ENCODE results near the gene NCR1. TPM values are rescaled to one million over a fixed set of nuclear protein-coding genes. Genes with fewer than 3 reads are reported as not detected.

NCR1 gene
- total and polyA plus RNA-seq, 2 of the 8 experiments (the other 6 are each of a cell fraction or from before 2014, with no cell fraction given) = 1.5 to 5.1 TPM

DNA sequence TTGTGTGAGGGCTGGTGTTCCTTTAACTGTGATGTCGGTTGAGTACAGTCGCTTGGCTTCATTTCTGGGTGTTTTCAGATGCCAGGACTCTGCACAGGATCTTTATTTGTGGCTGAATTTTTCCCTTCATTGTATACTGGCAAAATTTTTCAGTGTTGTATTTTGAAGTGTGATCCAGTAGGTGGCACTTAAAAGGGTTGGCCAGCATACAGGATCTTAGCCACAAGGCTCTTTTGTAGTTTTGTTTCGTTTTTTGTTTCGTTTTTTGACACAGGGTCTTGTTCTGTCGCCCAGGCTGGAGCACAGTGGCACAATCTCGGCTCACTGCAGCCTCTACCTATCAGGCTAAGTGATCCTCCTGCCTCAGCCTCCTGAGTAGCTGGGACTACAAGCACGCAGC lies 23.2 kb upstream of the NCR1 start:
- no peak overlapping the region for H4K5ac ChIP-seq (ENCODE audit: insufficient read length, low read depth, low read length)
- no peak overlapping the region for H2BK20ac ChIP-seq (ENCODE audit: low read length)
- H2AFZ ChIP-seq (ENCODE audit: low read length) = no peak overlapping the region
- TF ChIP-seq CTBP2 (IDR thresholded peaks at IDR 0.05; ENCODE audit: borderline replicate concordance, insufficient read depth, insufficient read length, low read length) (no peak), KDM4A (IDR thresholded peaks at IDR 0.05; ENCODE audit: low read depth, low read length, severe bottlenecking) (no peak), JUND (IDR thresholded peaks at IDR 0.05; ENCODE audit: low read length) (no peak), HDAC6 (IDR thresholded peaks at IDR 0.05; ENCODE audit: low read depth, low read length) (no peak), RAD21 (IDR thresholded peaks at IDR 0.05 in 1 of 2, conservative IDR thresholded peaks at IDR 0.05 in 1 of 2; ENCODE audit: low read depth in 2 of 2, low read length in 2 of 2) (peak in 1 of 2 experiments; percentile 34; a peak in 1 of 4 replicates), RXRA (IDR thresholded peaks at IDR 0.05; ENCODE audit: insufficient read depth, low read depth, low read length) (no peak), CHD1 (IDR thresholded peaks at IDR 0.05; ENCODE audit: low read depth, low read length) (no peak)
- TF ChIP-seq, protein P1, sequence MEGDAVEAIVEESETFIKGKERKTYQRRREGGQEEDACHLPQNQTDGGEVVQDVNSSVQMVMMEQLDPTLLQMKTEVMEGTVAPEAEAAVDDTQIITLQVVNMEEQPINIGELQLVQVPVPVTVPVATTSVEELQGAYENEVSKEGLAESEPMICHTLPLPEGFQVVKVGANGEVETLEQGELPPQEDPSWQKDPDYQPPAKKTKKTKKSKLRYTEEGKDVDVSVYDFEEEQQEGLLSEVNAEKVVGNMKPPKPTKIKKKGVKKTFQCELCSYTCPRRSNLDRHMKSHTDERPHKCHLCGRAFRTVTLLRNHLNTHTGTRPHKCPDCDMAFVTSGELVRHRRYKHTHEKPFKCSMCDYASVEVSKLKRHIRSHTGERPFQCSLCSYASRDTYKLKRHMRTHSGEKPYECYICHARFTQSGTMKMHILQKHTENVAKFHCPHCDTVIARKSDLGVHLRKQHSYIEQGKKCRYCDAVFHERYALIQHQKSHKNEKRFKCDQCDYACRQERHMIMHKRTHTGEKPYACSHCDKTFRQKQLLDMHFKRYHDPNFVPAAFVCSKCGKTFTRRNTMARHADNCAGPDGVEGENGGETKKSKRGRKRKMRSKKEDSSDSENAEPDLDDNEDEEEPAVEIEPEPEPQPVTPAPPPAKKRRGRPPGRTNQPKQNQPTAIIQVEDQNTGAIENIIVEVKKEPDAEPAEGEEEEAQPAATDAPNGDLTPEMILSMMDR (IDR thresholded peaks at IDR 0.05; ENCODE audit: control extremely low read depth in 1 of 3, insufficient read depth in 1 of 3, low read depth in 1 of 3, low read length in 3 of 3) = peak in 1 of 3 experiments; percentile 26; a peak in 2 of 4 replicates
- POLR2A ChIA-PET (ENCODE audit: partially characterized antibody) = interaction anchor here (0.6 to 1.8 kb wide), 2 partner anchors 125 to 156 kb away, joined by 5 read pairs; no protein-coding TSS in a partner anchor
- no peak overlapping the region for H4K8ac ChIP-seq (ENCODE audit: extremely low read depth, insufficient read depth, low read length)
- no peaks in the 10 kb centered on the region for H3K79me1 ChIP-seq (ENCODE audit: low read depth, low read length)
- H3K36me3 ChIP-seq (ENCODE audit: control insufficient read depth in 2 of 4, insufficient read depth in 4 of 4, low read length in 3 of 4) = no peaks in the 10 kb centered on the region
- CTCF ChIA-PET (ENCODE audit: partially characterized antibody) = interaction anchor here (0.6 to 3.0 kb wide), 11 partner anchors 21 to 402 kb away, joined by 3 to 39 read pairs (median 4); no protein-coding TSS in a partner anchor
- H2BK5ac ChIP-seq (ENCODE audit: low read depth, low read length) = no peak overlapping the region
- no peak overlapping the region for H2BK120ac ChIP-seq (replicated peaks; ENCODE audit: low read depth, low read length)
- no peaks in the 10 kb centered on the region for H3K23me2 ChIP-seq (ENCODE audit: low read depth, low read length)
- 0 out of 2 replicates have a peak overlapping the region, but pooled peaks have one; percentile 94 for H2BK12ac ChIP-seq (ENCODE audit: low read depth, low read length)
- DNase-seq (ENCODE audit: low read depth in 1 of 2, low spot score in 2 of 2) = no peak
- H3K9ac ChIP-seq (replicated peaks in 1 of 4; ENCODE audit: extremely low read depth in 1 of 4, low read depth in 3 of 4, low read length in 3 of 4) = no peak overlapping the region
- no peak overlapping the region for H3K4me2 ChIP-seq (ENCODE audit: insufficient read depth in 1 of 2, low read depth in 2 of 2, low read length in 2 of 2)
- no peak overlapping the region for H3K23ac ChIP-seq (ENCODE audit: insufficient read length)
- H3K27me3 ChIP-seq (replicated peaks in 1 of 4; ENCODE audit: control insufficient read depth in 3 of 4, extremely low read depth in 1 of 4, insufficient read depth in 3 of 4, low read length in 3 of 4) = peaks cover 0 to 3% (median 0%) of the 10 kb centered on the region in 4 experiments; a peak in 1 of 7 replicates
- H3K79me2 ChIP-seq (ENCODE audit: control insufficient read depth in 1 of 2, insufficient read depth in 2 of 2, low read length in 2 of 2) = no peaks in the 10 kb centered on the region
- 89% methylated on average over 7 of the region's 7 CpGs; no CpG with 5 or more reads in 1 of the 2 experiments for WGBS, 2 experiments (ENCODE audit: extremely low coverage in 1 of 2, insufficient coverage in 1 of 2, insufficient read length in 1 of 2, insufficient replicate concordance in 2 of 2, low coverage in 1 of 2, low lambda C conversion rate in 2 of 2, missing lambda C conversion rate in 1 of 2)
- H3K56ac ChIP-seq (replicated peaks; ENCODE audit: insufficient read length, low read depth, low read length) = no peak overlapping the region
- H3K4me3 ChIP-seq (ENCODE audit: extremely low read depth in 1 of 4, insufficient read depth in 2 of 4, low read depth in 3 of 4, low read length in 4 of 4) = no peak overlapping the region
- FAIRE-seq = no peak
- no peaks in the 10 kb centered on the region for H4K20me1 ChIP-seq (replicated peaks in 1 of 2; ENCODE audit: control insufficient read depth in 1 of 2, insufficient read depth in 2 of 2, low read length in 2 of 2)
- H3K9me3 ChIP-seq (ENCODE audit: insufficient read depth in 2 of 2, low read depth in 1 of 2, low read length in 1 of 2) = no peaks in the 10 kb centered on the region; a peak in 1 of 4 replicates
- H2AK5ac ChIP-seq (ENCODE audit: low read depth, low read length) = no peak overlapping the region
- H4K91ac ChIP-seq (replicated peaks; ENCODE audit: insufficient read length, low read length) = no peak overlapping the region
- no peak overlapping the region for H3K18ac ChIP-seq (ENCODE audit: extremely low read depth, low read length)
- H3K4me1 ChIP-seq (replicated peaks in 1 of 4; ENCODE audit: control insufficient read depth in 3 of 4, insufficient read depth in 4 of 4, low read length in 3 of 4) = no peaks in the 10 kb centered on the region; a peak in 1 of 7 replicates
- no peak overlapping the region for H3K27ac ChIP-seq (ENCODE audit: low read depth, low read length)
- no peak overlapping the region for H2BK15ac ChIP-seq (ENCODE audit: low read length)
- no peak overlapping the region for H3K14ac ChIP-seq (ENCODE audit: insufficient read length)
- no peak overlapping the region for H3K4ac ChIP-seq (replicated peaks; ENCODE audit: insufficient read length, low read depth, low read length)

All from H1 (cell line).